Karpas-422 (cell line): Measurements from ENCODE around the gene CCDC97. TPM values are rescaled to one million over a fixed set of nuclear protein-coding genes. Genes with fewer than 3 reads are reported as not detected.
A peak's percentile ranks its signal among the peaks of the same experiment; 100 is the strongest.
"Not testable (repeated sequence)": the region's sequence is repeated elsewhere in the genome, so short reads cannot be mapped to it uniquely, and the experiment has no call there.

ENCODE experiments used
- DNase-seq: peaks from one replicate; pipeline ENCODE4 v3.0.0-alpha.2; 2015
- H2AFZ ChIP-seq: fragments of 200-600 bp; sonication (generic); 2 replicates; pipeline ENCODE4 v1.6.1; 2014; ENCODE audit warnings: antibody characterized with exemption, low read length, mixed read lengths
- H3K27ac ChIP-seq: fragments of 200-600 bp; sonication (generic); 2 replicates; pipeline ENCODE4 v1.5.1; 2014; ENCODE audit warnings: mild to moderate bottlenecking, low read length, moderate library complexity
- H3K27me3 ChIP-seq: fragments of 200-600 bp; sonication (generic); 2 replicates; pipeline ENCODE4 v1.6.1; 2014; ENCODE audit warnings: low read length, mixed read lengths
- H3K36me3 ChIP-seq: fragments of 200-600 bp; sonication (generic); 2 replicates; pipeline ENCODE4 v1.6.1; 2014; ENCODE audit warnings: low read length, mixed read lengths; ENCODE audit not compliant: insufficient read depth
- H3K4me1 ChIP-seq: fragments of 200-600 bp; sonication (generic); 2 replicates; pipeline ENCODE4 v1.6.1; 2014; ENCODE audit warnings: mild to moderate bottlenecking, low read length, mixed read lengths
- H3K4me2 ChIP-seq: fragments of 200-600 bp; sonication (generic); 2 replicates; pipeline ENCODE4 v1.6.1; 2014; ENCODE audit warnings: low read length, low read depth, mild to moderate bottlenecking; ENCODE audit not compliant: poor library complexity, severe bottlenecking
- H3K4me3 ChIP-seq: fragments of 200-600 bp; sonication (generic); 2 replicates; pipeline ENCODE4 v1.5.1; 2014; ENCODE audit warnings: mild to moderate bottlenecking, antibody characterized with exemption, low read length, mixed read lengths
- H3K79me2 ChIP-seq: fragments of 200-600 bp; sonication (generic); 2 replicates; pipeline ENCODE4 v1.6.1; 2014; ENCODE audit warnings: mild to moderate bottlenecking, low read length, mixed read lengths
- H3K9ac ChIP-seq: fragments of 200-600 bp; sonication (generic); 2 replicates; pipeline ENCODE4 v1.6.0; 2014; ENCODE audit warnings: low read length
- H3K9me2 ChIP-seq: fragments of 200-600 bp; sonication (generic), shearing (Covaris generic); replicated peaks from 2 replicates; pipeline ENCODE4 v1.6.0; 2014; ENCODE audit warnings: mild to moderate bottlenecking, low read length, moderate library complexity; ENCODE audit not compliant: insufficient read depth
- H3K9me3 ChIP-seq: fragments of 300-700, 200-600 bp; sonication (generic); 2 replicates; pipeline ENCODE4 v1.6.1; 2014; ENCODE audit warnings: low read length, mixed read lengths
- H4K20me1 ChIP-seq: fragments of 200-600 bp; sonication (generic); 2 replicates; pipeline ENCODE4 v1.6.1; 2014; ENCODE audit warnings: mild to moderate bottlenecking, antibody characterized with exemption, low read length, low read depth; ENCODE audit not compliant: insufficient read depth
- total RNA-seq: library from RNA; depleted of rRNA; stranded (reverse); fragments of >200 nt; shearing (Covaris generic); gene quantifications from 2 replicates; pipeline ENCODE4 v1.2.3, GENCODE V29; 2014; ENCODE audit warnings: low replicate concordance

CCDC97 gene
- total RNA-seq, 1 experiment from 2014 or later: 15.5 TPM

DNA sequence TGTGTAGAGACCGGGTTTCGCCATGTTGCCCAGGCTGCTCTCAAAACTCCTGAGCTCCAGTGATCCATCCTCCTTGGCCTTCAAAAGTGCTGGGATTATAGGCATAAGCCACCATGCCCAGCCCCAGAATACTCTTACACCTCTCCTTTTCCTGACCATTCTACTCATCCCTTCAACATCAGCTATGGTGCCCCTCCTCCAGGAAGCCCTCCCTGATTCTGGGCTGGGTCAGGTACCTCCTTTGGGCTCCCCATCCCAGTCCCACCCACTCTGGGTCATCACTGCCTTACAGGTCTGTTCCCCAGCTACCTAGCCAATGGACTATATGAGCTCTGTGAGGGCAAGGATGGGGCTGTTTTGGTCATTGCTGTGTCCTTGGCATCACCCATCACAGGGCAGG is 34.2 kb downstream of the CCDC97 start:
- Histone ChIP-seq H3K4me3 (no peak overlapping the region), H2AFZ (no peak overlapping the region), H3K79me2 (peaks cover 39% of the 10 kb centered on the region), H3K9me3 (no peaks in the 10 kb centered on the region), H3K36me3 (peaks cover 41% of the 10 kb centered on the region), H3K4me2 (no peak overlapping the region), H3K9ac (no peak overlapping the region), H4K20me1 (0 out of 2 replicates have a peak, but pooled peaks cover 9% of the 10 kb centered on the region), H3K9me2 (no peaks in the 10 kb centered on the region), H3K27ac (no peak overlapping the region), H3K4me1 (no peaks in the 10 kb centered on the region), H3K27me3 (no peaks in the 10 kb centered on the region)
- no peak for DNase-seq

GRCh38 chr19:41346916-41347315 is 36.9 kb downstream of the CCDC97 start:
- not testable (repeated sequence) for H2AFZ ChIP-seq, H3K4me2 ChIP-seq, H3K27me3 ChIP-seq, H3K9me2 ChIP-seq, H3K9me3 ChIP-seq, DNase-seq, H3K4me3 ChIP-seq, H3K27ac ChIP-seq, H3K9ac ChIP-seq
- peaks cover 51% of the 10 kb centered on the region for H3K79me2 ChIP-seq
- H3K4me1 ChIP-seq: peaks cover 12% of the 10 kb centered on the region
- peaks cover 18% of the 10 kb centered on the region for H4K20me1 ChIP-seq
- H3K36me3 ChIP-seq: peaks cover 38% of the 10 kb centered on the region

DNA sequence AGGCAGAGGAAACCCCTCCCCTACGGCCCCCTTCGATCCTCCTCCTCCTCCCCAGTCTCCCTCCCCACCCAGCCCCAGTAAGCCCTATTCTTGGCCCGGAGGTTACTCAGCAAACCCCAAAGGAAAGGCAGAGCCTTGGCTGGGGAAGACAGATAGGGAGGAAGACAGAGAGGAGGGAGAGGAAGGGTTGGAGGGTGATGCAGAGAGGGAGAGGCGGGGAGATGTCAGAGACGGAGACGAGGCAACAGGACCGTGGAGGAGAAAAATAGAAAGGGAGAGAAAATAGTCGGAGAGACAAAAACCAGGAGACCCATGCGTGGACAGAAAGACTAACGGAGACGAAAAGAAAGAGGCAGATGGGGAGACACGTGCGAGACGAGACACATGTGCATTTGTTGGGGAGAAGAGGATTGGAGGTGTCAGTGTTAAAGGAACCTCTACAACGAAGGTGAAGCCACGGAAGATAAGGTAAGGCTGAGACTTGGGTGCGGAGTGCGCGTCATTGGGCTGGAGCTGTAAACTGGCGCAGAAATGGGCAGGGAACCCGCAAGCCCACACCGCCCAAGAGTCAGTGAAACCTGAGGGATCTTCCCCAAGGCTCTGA is 40.9 kb downstream of the CCDC97 start:
- no peak for DNase-seq
- peaks cover 70% of the 10 kb centered on the region for H3K79me2 ChIP-seq
- peaks cover 24% of the 10 kb centered on the region for H4K20me1 ChIP-seq
- H3K9me2 ChIP-seq: no peaks in the 10 kb centered on the region
- peaks cover 23% of the 10 kb centered on the region; the same call in 1 of the 2 replicates for H3K36me3 ChIP-seq
- no peaks in the 10 kb centered on the region for H3K27me3 ChIP-seq
- peak overlapping the region; percentile 72; the same call in 1 of the 2 replicates for H3K27ac ChIP-seq
- peak overlapping the region; percentile 95 for H3K4me3 ChIP-seq
- peak overlapping the region; percentile 84 for H3K4me2 ChIP-seq
- H2AFZ ChIP-seq: no peak overlapping the region
- no peaks in the 10 kb centered on the region for H3K9me3 ChIP-seq
- H3K4me1 ChIP-seq: peaks cover 20% of the 10 kb centered on the region
- H3K9ac ChIP-seq: peak overlapping the region; percentile 95

- Histone ChIP-seq H3K27ac (peak overlapping the region; percentile 72), H2AFZ (no peak overlapping the region; the same call in 1 of the 2 replicates), H3K9me3 (no peaks in the 10 kb centered on the region), H3K79me2 (peaks cover 63% of the 10 kb centered on the region), H3K4me1 (peaks cover 20% of the 10 kb centered on the region), H3K27me3 (no peaks in the 10 kb centered on the region), H3K4me2 (peak overlapping the region; percentile 84), H4K20me1 (peaks cover 24% of the 10 kb centered on the region), H3K4me3 (peak overlapping the region; percentile 95), H3K9ac (peak overlapping the region; percentile 95), H3K36me3 (peaks cover 19% of the 10 kb centered on the region; the same call in 1 of the 2 replicates), H3K9me2 (no peaks in the 10 kb centered on the region)
- peak; percentile 84 for DNase-seq
These were observed 41.6 kb downstream of the CCDC97 start for GRCh38 chr19:41351339-41352245.

GRCh38 chr19:41352279-41352608 is 42.3 kb downstream of the CCDC97 start:
- peaks cover 24% of the 10 kb centered on the region for H4K20me1 ChIP-seq
- H3K4me1 ChIP-seq: peaks cover 20% of the 10 kb centered on the region
- H3K79me2 ChIP-seq: peaks cover 63% of the 10 kb centered on the region

GRCh38 chr19:41352609-41353465 is 42.9 kb downstream of the CCDC97 start:
- Histone ChIP-seq H3K9ac (peak overlapping the region; percentile 95), H2AFZ (peak overlapping the region; percentile 16; the same call in 1 of the 2 replicates), H3K79me2 (peaks cover 61% of the 10 kb centered on the region), H3K4me1 (peaks cover 20% of the 10 kb centered on the region), H3K9me2 (no peaks in the 10 kb centered on the region), H3K9me3 (no peaks in the 10 kb centered on the region), H3K27me3 (no peaks in the 10 kb centered on the region), H3K27ac (peak overlapping the region; percentile 72), H3K4me3 (peak overlapping the region; percentile 95), H3K36me3 (peaks cover 17% of the 10 kb centered on the region; the same call in 1 of the 2 replicates), H4K20me1 (peaks cover 24% of the 10 kb centered on the region), H3K4me2 (peak overlapping the region; percentile 84)
- DNase-seq: peak; percentile 88

More at GRCh38 chr19:41352279-41352608, 42.3 kb downstream of the CCDC97 start:
- Histone ChIP-seq H3K36me3 (peaks cover 18% of the 10 kb centered on the region; the same call in 1 of the 2 replicates), H3K27ac (peak overlapping the region; percentile 72), H2AFZ (no peak overlapping the region), H3K27me3 (no peaks in the 10 kb centered on the region), H3K9me2 (no peaks in the 10 kb centered on the region), H3K4me2 (peak overlapping the region; percentile 84), H3K9me3 (no peaks in the 10 kb centered on the region), H3K4me3 (peak overlapping the region; percentile 95), H3K9ac (peak overlapping the region; percentile 95)
- peak; percentile 42 for DNase-seq

GRCh38 chr19:41353466-41354342 is 43.7 kb downstream of the CCDC97 start, which contains the start of gene TGFB1:
Gene TGFB1, minus strand, starts transcription at chr19:41353922. Its CDS starts 878 bp downstream, at chr19:41353044.
- H3K9me2 ChIP-seq: no peaks in the 10 kb centered on the region
- H3K79me2 ChIP-seq: peaks cover 56% of the 10 kb centered on the region
- H3K4me3 ChIP-seq: peak within 1 kb of the TSS; percentile 95
- H3K4me1 ChIP-seq: peaks cover 20% of the 10 kb centered on the region
- H4K20me1 ChIP-seq: peaks cover 24% of the 10 kb centered on the region
- H3K9ac ChIP-seq: peak within 1 kb of the TSS; percentile 95
- peak within 1 kb of the TSS; percentile 16; the same call in 1 of the 2 replicates for H2AFZ ChIP-seq
- H3K27ac ChIP-seq: peak within 1 kb of the TSS; percentile 72
- peak within 1 kb of the TSS; percentile 84 for H3K4me2 ChIP-seq
- H3K9me3 ChIP-seq: no peaks in the 10 kb centered on the region
- peaks cover 13% of the 10 kb centered on the region; the same call in 1 of the 2 replicates for H3K36me3 ChIP-seq
- no peaks in the 10 kb centered on the region for H3K27me3 ChIP-seq
- peak; percentile 96 for DNase-seq
